GM18861 (cell line): Measurements from ENCODE around the gene PVR.
"Not testable (repeated sequence)": the region's sequence is repeated elsewhere in the genome, so short reads cannot be mapped to it uniquely, and the experiment has no call there.

Experiments used
- ATAC-seq: cut with Tn5 transposase; IDR thresholded peaks from one replicate; pipeline ENCODE4 v1.9.1; 2021; ENCODE audit not compliant: unreplicated experiment

Gene PVR

GRCh38 chr19:44618640-44619357 lies 24.9 kb upstream of the PVR start:
- ATAC-seq, result no peak

GRCh38 chr19:44620667-44621066 lies 23.0 kb upstream of the PVR start:
- ATAC-seq, result no peak

DNA sequence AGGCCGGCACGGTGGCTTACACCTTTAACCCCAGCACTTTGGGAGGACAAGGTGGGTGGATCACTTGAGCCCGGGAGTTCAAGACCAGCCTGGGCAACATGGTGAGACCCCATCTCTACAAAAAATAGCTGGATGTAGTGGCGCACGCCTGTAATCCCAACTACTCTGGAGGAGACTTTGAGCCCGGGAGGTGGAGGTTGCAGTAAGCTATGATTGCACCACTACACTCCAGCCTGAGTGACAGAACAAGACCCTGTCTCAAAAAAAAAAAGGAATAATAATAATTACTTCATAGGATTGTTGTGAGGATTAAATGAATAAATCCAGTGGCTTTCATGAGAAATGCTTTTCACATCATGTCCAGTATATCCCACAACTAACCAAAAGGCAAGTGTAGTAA lies 22.3 kb upstream of the PVR start:
- ATAC-seq, result no peak

GRCh38 chr19:44623080-44623479 lies 20.6 kb upstream of the PVR start:
- no peak for ATAC-seq

DNA sequence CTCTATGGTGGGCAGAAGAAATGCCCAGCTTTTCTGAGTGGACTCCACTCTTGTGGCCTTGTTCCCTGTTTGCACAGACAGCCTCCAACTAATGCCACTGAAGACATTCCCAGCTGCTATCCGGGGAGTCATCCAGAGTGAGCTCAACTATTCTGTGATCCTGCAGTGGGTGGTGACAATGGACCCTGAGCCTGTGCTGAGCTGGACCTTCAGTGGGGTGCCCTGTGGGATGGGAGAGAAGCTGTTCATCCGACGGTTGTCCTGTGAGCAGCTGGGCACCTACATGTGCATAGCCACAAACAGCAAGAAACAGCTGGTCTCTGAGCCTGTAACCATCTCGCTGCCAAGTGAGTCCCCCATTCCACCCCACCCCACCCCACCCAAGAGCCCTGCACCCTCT lies 20.1 kb upstream of the PVR start:
- ATAC-seq, result no peak

DNA sequence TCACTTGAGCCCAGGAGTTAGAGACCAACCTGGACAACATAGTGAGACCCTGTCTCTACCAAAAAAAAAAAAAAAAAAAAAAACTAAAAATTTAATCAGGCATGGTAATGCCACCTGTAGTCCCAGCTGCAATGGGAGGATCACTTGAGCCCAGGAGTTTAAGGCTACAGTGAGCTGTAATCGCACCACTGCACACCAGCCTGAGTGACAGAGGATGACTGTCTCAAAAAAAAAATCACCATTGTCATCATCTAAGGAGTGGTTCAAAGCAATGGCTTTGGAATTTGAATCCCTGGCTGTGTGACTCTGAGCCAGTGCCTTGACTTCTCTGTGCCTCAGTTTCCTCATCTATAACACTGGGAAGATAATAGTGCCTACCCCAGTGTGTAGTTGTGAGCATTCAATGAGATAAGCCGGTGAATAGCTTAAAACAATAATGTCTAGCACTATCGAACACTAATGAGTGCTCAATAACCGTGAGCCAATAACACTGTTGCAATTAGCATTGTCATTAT lies 18.8 kb upstream of the PVR start:
- ATAC-seq, result no peak

- not testable (repeated sequence) for ATAC-seq
These were observed 18.1 kb upstream of the PVR start for GRCh38 chr19:44625637-44626036.

- no peak for ATAC-seq
These were observed 17.6 kb upstream of the PVR start for GRCh38 chr19:44626048-44626624.

- ATAC-seq, result no peak
These were observed 16.1 kb upstream of the PVR start for GRCh38 chr19:44627631-44628030.

GRCh38 chr19:44628793-44629192 lies 14.9 kb upstream of the PVR start:
- no peak for ATAC-seq

GRCh38 chr19:44631611-44632010 lies 12.1 kb upstream of the PVR start:
- not testable (repeated sequence) for ATAC-seq

DNA sequence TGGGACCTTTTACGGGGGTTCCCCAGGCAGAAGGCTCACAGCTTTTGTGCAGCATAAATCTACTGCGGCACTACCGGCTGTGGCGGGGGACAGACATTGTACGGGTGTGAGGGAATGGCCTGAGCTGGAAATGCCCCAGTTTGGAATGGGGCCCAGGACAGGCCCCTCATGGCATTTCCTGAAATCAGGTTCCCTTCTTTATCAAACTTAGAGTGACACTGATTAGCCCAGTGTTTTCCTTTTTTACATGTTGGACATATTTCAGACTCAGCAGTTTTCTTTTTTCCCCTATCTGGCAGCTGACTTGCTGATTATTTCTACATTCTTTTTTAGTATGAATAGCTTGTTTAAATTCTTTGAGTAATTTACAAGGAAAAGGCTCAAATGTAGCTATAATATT lies 9.7 kb upstream of the PVR start:
- not testable (repeated sequence) for ATAC-seq

DNA sequence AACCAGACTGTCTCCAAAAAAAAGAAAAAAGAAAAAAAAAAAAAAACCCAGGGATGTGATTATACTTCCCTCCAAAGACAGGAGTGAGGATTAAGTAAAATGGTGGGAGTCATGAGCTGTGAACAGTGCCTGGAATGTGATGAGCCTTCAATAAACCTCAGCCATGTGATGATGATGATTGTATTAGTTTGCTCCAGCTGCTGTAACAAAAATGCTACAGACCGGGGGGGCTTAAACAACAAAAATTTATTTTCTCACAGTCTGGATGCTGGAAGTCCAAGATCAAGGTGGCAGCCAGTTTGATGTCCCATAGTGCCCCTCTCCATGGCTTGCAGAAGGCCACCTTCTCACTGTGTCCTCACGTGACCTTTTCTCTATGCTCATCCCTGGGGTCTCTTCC lies 8.9 kb upstream of the PVR start:
- no peak for ATAC-seq

- ATAC-seq, result no peak
These were observed 7.9 kb upstream of the PVR start for GRCh38 chr19:44635581-44636438.

GRCh38 chr19:44636439-44637389 lies 7.0 kb upstream of the PVR start:
- ATAC-seq, result no peak

- ATAC-seq, result no peak
These were observed 6.3 kb upstream of the PVR start for GRCh38 chr19:44637390-44637764.

DNA sequence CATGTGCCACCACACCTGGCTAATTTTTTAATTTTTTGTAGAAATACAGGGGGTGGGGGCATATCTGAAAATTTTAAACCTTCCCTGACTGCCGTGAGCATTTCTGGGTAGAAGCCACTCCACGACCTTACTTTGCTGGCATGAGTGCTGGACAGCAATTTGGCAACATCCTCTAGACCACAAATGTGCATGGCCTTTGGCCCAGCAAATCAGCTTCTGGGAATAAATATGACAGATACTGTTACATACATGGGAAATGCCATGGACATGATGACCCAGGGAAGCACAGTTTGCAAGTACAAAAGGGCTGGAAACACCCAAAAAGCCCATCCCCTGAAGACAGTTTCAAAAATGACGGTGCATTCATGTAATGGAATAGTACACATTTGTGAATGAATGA lies 3.2 kb upstream of the PVR start:
- ATAC-seq, result no peak

DNA sequence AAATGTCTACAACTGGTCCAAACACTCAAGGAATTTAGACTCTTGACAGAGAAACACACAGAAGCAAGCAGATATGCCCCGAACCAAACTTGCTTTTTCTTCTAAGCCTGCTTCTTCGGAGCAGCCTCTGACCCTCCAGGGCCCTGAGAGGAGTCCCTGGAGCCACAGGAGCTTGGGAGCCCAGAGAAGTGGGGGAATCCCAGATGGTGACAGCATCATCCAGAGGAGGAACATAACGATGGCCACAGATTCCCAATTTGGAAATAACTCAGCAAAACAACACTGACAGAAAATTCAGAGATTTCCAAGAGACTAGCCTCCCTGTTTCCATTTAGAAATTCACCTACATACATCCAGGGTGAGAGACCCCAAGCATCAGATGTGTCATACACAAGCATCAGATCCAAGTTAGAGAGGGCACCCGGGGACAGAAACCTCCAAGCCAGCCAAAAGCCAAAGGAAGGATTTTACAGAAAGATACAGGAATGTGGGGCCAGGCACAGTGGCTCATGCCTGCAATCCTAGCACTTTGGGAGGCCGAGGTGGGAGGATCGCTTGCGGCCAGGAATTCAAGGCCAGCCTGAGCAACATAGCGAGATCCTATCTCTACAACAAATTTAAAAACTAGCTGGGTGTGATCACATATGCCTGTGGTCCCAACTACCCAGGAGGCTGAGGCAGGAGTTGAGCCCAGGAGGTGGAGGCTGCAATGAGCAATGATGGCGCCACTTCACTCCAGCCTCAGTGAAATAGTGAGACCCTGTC lies 2.0 kb upstream of the PVR start:
- ATAC-seq, result no peak

DNA sequence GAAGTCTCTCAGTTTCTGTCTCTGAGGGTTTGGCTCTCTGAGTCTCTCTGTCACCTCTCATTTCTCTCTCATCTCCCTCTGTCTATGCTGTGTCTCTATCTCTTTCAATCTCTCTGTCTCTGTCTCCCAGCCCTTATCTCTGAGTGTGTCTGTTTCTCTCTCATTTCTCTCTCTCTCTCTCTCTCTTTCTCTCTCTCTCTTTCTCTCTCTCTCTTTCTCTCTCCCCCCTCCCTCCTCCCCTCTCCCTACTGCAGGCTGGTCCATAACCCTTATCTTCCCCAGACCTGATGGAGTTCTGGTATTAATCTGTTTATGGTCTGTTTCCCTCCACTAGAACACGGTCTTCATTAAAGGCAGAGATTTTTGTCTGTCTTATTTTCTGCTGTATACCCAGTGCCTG lies 1.3 kb upstream of the PVR start:
- ATAC-seq, result no peak

- ATAC-seq, result no peak
These were observed 799 bp downstream of the PVR start for GRCh38 chr19:44644402-44645016.
